NOMO-1 treated with DMSO at 0.1 percent for 48 hours (cell line): ENCODE data around the gene FSTL3.
"Not testable (repeated sequence)": the region's sequence is repeated elsewhere in the genome, so short reads cannot be mapped to it uniquely, and the experiment has no call there.

ENCODE experiments used
- DNase-seq: peaks from one replicate; lab custom pipeline; 2025; ENCODE audit not compliant: unreplicated experiment; lab: John Stamatoyannopoulos, UW

The FSTL3 gene

DNA sequence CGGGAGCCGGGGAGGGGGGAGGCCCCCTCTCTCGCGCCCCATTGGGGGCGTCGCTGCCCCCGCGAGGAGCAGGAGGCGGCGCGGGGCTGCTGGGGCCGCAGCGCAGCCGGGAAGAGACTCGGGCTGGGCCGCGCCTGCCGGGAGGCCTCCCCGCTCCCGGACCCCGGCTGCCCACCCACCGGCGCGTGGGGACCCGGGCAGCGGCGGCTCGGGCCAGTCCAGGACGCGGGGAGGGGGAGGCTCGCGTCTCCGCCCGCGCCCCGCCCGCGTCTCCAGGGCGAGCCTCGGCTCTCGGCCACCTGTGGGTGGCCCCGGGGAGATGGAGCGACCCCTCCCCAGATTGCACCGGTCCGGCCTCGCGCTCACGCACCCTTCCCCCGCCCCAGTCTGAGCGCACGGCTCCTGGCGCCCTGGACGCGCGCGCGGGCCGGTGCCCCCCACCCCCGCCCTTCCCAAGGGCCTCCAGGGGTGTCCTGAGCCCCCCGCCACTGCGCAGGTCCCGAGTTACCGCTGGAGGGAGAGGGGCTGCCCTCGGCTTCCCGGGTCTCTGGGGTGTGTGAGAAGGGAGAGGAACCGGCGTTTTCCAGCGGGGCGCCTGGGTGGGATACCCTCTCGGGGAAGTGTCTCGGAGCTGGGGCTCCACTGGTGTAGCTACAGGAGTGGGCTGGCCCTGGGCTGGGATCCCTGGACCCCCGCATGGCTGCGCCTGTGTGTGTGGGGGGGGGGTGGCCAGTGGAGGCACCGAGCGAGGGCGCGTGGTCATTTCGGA lies 33.2 kb downstream of the FSTL3 start:
- no peak for DNase-seq

DNA sequence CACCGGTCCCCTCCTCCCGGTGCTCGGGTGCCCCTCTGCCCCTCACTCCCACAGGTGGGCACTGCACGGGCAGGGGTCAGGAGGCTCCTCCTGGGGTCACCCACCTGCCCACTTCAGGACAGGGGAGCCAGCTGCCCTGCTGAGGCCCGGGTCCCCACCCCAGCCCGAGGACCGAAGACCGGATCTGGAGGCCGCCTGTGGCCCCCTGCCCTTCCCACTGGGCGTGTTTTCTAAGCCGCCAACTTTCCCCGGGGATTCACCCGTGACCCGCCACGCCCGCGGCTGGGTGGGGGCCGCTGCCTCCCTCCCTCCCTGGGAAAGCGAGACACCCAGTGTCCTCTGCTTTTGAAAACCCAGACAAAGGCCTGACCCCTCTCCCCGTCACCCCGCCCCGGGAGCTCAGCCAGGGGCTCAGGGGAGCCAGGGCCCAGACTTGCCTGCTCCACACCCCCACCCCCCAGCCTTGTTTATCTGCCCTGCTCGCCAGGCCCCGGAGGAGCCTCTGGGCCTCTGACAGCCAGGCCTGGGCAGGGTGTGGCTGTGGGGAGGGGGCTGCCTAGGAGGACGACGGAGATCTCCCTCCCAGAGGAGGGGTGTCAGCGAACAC lies 33.9 kb downstream of the FSTL3 start:
- no peak for DNase-seq

DNA sequence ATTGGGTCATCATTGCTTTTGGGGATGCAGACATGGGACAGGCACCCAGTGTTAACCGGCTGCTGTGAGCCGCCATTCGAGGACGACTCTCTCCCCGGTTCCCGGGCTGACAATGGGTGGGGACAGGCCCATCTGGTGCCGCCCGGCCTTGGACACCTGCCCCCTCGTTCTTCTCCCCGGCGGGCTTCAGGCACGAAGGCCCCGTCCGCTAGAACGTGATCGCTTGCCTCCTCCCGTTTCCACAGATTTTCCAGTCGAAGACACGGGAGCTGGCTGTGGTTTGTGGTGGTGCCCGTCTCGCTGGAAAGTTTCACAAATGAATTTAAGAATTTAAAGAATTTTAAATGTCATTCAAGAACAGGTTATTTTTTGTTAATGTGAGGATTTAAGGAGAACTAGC lies 34.6 kb downstream of the FSTL3 start:
- no peak for DNase-seq

DNA sequence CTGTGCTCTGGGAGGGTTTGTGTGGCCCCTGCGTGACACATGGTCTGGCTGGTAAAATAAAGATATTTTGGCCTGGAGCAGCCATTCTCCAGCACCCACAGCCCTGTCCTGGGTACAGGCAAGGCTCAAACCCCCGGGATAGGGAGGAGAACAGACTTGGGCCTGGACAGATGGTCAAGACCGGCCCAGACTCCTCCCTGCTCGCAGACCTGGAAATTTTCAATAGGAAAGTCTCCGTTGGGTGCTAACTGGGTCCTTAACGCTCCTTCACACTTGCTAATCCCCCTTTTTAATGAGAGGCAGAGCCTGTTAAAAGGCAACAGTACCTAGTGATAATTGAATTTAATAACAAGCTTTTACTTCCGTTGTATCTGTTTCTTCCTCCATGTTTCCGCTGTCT lies 35.1 kb downstream of the FSTL3 start:
- no peak for DNase-seq

DNA sequence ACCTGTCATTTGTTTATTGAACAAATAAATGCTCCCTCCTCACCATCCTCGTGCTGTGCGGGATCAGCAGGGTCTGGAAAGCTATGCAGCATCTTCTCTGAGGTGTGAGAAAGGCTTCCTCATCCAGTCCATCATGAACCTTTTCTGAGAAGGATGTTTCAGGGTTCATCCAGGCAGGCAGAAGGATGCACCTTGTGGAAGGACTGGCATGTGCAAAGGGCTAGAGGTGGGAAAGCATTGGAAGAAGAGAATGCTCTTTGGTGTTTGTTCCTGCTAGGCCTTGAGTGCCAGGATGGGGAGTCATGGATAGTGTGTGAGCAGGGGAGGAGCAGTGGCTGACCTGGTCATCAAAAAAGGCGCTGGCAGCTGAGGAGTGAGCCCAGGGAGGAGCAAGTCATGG lies 39.2 kb downstream of the FSTL3 start:
- DNase-seq, result no peak

DNA sequence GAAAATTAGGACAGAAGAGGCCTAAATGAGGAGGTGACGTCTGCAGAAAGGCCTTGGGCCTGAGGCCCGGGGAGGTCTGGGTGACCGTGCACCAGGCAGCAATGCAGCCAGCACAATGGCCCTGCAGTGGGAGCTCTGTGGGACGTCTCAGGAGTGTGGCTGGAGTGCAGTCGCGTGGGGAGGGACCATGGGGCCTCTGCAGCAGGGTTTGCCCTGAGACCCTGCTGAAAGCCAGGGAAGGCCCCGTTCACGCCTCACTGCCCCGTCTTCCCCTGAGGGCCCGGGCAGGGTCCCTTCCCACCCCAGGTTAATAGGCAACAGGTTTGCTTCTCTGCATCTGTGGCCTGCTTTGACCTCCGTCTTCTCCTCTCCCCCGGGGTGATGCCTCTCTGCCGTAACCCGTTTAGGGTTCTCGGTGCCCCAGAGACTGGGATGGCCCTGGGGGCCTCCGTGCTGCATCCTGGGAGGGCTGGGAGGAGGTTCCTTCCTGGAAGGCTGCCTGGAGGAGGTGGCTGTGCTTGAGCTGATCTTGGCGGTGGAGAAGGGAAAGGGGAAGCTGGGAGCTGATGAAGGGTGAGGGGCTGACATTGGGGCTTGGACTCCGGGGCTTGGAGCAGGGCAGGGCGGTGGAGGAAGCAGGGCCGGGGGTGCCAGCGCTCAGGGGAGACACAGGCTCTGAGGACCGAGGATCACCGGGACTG lies 42.2 kb downstream of the FSTL3 start:
- no peak for DNase-seq

DNA sequence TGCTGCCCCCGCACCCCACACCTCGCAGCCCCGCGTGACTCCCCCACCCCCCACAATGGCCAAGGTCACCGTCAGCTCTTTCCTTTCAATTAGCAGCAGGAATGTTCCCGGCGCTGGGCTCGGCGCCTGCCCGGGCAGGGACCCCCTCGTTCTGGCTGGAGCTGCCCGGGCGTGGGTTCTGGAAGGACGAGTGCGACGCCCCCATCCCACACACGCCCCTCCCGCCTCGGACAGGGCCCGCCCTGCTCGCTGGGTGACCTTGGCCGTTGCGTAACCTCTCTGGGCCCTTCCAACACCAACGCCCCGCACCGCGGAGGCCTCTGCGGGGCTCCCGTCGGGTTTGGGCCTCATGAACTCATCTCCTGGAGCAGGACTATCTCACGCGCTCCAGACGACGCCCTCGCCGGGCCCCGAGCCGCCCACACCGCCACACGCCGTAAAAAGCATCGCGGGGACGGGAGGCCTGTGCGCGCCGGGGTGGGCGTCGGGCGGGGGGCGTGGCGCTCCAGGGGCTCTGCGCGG lies 42.9 kb downstream of the FSTL3 start:
- DNase-seq, result peak; percentile 11

DNA sequence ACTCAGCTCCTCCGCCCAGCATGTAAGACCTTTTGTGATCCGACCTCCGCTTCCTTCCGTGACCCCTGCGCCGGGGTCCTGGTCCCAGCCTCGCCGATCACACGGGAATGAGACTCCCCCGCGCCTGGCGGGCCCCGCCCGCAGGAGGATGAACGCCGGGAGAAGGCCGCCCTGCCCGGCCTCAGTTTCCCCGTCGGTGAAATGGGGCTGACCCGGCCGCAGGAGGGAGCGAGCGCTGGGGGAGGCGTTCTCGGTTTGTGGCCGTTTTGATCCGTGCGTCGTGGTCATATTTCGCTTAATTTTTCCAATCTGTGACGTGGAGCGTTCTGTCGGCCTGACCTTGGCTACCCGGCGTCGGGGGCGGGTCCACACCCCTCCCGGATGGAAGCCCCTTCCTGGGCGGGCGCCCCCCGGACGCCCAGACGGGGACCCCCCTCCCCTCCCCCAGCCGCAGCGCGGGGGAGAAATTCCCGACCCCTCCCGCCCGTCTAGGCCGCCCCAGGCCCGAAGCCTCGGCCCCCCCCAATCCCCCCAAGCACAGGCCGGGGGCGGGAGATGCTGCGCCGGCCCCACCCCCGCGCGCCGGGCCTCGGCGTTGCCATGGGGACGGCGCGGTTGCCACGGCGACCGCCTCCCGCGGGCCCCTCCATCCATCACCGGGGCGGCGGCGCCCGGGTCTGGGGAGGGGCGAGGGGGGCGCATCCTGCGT lies 43.6 kb downstream of the FSTL3 start:
- DNase-seq, result no peak

DNA sequence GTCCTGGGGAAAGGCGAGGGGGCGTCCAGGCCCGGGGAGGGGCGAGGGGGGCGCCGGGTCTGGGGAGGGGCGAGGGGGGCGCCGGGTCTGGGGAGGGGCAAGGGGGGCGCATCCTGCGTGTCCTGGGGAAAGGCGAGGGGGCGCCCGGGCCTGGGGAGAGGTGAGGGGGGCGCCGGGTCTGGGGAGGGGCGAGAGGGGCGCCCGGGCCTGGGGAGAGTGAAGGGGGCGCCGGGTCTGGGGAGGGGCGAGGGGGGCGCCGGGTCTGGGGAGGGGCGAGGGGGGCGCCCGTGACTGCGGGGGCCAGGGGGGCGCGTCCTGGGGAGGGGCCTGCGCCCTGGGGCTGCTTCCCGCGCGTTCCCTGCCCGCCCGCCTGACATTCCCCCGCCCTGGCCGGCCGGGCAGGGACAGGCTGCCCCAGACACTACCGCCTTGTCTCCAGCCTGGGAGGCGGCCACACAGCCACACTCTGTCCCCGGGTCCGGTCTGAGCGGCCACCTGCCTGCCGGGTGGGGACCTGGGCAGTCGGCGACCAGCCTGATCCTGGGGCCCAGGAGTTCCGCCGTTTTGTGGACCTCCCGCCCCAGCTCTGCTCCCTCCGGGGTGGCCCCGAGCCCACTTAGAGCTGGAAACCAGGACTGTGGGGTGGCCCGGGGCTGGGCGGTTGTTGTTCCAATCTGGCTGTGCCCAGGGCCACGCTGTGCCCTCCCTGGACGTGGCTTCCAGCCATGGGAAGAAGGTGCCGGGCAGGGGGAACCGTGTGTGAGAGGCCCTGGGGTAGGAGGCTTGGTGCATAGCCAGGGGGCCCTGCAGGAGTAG lies 44.4 kb downstream of the FSTL3 start:
- DNase-seq, result no peak

DNA sequence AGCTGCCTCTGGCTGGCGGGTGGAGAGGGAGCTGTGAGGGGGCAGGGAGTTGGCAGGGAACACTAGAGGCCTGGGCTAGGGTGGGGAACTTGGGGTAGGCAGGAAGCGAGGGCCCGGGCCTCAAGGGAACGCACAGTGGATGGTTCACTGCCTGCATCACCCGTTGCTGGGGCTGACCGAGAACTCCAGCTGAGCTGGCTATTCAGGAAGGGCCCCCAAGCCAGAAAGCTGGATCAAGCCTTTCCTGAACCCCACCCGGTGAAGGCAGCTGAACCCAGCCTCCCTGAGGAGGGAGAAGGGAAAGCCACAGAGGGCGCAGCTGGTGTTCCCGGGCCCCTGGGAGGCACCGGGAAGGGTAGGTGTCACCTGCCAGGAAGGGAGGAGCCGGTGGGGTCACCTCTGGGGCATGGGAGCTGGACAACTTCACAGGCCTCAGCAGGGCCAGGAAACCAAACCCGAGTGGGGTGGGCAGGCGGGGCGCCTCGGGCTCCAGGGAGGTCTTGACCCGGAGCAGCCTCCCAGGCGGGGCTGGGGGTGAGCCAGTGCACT lies 46.4 kb downstream of the FSTL3 start:
- no peak for DNase-seq

DNA sequence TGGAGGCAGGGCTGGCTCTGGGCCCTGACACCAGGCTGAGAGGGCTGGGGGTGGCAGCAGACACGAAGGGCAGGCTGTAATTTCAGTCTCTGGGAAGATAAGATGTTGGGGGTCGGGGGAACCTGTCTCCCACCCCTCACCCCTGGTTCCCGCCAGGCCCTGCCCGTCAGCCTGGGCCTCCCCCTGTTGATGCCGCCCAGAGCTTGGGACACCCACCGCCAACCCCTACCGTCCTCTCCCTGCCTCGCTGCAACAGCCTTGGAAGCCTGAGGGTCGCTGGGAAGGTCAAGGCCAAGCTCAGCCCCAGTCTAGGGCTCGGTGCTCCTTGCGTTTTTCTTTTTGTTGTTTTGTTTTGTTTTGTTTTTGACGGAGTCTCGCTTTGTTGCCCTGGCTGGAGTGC lies 47.1 kb downstream of the FSTL3 start:
- DNase-seq, result no peak

DNA sequence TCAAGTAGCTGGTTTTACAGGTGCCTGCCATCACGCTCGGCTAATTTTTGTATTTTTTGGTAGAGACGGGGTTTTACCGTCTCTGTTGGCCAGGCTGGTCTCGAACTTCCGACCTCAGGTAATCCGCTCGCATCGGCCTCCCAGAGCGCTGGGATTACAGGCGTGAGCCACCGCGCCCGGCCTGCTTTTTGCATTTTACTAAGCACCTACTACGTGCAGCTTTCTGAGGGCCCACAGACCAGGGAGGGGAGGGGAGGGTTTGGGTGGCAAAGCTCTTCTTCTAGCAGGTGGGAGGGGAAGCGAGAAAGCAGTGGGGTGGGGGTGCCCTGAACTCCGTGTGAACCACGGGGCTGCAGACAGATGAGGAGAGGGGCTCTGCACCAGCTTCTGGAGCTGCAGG lies 47.5 kb downstream of the FSTL3 start:
- no peak for DNase-seq

DNA sequence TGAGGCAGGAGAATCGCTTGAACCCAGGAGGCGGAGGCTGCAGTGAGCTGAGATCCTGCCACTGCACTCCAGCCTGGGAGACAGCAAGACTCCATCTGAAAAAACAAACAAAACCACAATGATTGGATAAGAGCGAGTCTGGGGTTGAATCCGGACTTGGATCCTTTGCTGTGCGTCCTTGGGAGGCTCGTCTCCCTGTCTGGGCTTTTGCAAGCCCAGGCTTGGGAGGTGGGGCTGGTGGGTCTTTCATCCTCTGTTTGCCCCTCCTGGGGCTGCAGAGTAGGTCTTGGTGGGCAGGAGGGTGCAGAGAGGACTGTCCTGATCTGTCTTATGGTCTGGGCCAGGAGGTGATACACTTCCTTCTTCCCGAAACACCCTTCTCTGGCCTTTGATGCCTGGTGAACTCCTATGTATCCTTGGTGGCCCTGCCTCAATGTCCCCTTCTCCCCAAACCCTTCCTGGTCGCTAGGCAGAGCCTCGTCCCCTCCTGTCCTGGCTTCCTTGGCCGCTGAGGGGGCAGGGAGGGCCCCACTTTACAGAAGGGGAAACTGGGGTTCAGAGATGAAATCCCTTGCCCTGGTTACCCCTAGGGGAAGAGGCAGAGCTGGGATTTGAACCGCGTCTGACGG lies 49.4 kb downstream of the FSTL3 start:
- no peak for DNase-seq

DNA sequence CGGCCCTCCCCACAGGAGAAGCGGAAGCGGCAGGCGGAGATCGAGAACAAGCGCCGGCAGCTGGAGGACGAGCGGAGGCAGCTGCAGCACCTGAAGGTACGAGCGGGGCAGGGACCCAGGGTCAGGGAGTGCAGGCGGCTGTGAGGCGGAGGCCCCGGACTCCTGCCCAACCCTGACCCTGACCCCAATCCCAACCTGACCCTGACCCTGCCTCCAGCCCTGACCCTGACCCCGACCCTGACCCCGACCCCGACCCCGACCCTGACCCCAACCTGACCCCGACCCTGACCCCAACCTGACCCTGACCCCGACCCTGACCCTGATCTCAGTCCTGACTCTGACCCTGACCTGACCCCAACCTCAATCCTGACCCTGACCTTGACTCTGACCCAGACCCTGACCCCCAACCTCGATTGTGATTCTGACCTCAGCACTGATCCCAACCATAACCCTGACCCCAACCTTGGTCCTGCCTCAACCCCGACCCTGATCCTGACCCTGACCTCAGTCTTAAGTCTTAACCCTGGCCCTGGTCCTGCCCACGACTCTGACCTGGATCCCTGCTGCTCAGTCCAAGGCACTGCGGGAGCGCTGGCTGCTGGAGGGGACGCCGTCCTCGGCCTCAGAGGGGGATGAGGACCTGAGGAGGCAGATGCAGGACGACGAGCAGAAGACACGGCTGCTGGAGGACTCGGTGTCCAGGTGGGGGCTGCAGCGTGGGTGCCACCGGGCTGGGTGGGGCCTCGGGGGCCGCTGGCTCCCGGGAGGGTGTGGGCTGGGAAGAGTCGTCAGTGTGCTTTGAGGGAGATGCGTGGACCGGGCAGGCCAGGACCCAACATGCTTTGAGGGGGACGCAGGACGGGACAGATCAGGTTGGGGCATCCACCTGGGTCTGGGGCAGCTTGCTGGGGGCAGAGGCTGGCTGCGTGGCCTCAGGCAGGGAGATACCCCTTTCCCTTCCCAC lies 51.1 kb downstream of the FSTL3 start:
- DNase-seq, result no peak

DNA sequence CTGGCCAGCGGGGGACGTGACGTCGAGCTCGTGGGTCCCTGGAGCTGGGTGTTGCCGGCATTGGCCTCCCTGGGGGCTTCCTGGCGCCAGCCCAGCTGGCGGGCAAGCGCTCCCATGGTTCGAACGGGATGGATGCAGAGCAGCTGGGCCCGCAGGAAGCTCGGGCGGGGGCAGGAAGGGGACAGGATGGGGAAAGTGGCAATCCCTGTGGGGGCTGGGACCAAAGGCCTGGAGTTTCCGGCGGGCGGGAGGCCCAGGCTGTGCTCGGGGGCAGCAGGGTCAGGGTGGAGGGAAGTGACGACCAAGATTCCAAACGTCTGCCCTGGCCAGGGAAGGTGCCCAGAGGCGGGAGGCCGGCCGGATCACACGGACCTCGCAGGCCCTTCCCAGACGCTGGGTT lies 51.8 kb downstream of the FSTL3 start:
- no peak for DNase-seq

DNA sequence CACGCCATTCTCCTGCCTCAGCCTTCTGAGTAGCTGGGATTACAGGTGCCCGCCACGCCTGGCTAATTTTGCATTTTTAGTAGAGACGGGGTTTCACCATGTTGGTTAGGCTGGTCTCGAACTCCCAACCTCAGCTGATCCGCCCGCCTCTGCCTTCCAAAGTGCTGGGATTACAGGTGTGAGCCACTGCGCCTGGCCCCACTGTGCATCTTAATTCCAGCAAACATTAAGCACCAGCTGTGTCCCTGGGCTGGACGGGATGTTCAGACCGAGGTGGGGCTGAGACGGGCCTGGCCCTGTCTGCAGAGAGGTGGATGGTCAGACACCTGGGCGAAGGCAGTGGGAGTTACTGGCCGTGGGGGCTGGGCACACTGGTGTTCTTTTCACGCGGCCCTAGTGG lies 53.4 kb downstream of the FSTL3 start:
- DNase-seq, result not testable (repeated sequence)

DNA sequence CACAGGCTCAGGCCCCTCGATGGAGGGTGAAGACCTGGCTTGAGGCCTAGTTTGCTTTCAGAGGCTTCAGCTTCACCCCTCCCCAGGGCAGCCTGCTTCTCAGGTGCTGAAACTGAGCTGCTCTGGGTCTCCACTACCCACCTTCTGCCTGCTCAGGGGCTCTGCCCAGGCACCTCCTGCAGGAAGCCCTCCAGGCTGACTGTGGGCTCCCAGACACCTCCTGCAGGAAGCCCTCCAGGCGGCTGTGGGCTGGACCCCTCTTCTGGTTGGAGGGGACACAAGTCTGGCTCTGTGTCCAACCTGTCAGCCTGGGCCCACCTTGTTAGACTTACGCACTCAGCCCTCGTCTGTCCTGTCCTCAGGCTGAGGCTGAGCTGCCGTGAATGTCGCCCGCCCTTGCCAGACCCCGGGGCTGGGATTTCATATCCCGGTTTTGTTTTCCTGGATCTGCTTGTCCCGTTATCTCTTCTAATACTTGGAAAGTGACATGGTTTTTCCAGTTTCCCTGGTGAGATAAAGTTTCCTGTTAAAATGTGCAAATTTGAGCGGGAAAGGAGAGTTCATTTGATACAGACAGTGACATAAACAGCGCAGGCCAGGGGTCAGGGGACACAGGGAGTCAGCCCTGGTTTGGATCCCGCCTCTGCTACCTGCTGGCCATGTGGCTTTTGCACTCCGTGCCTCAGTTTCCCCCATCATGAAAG lies 53.9 kb downstream of the FSTL3 start:
- no peak for DNase-seq

DNA sequence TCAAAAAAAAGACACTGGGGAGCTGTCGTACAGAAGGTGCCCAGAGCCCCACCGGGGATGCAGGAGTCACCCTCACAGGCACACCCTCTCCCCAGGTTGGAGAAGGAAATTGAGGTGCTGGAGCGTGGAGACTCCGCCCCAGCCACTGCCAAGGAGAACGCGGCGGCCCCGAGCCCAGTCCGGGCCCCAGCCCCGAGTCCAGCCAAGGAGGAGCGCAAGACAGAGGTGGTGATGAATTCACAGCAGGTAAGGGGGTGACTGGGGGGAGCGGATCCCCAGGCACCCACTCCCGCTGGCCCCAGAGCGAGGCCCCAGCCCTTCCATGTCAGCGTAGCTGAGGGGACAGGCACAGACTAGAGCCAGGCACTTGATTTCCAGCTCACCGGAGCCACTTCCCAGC lies 54.8 kb downstream of the FSTL3 start:
- no peak for DNase-seq
